GM20431 (cell line): ENCODE data around the gene NUP50.
"Not testable (repeated sequence)": the region's sequence is repeated elsewhere in the genome, so short reads cannot be mapped to it uniquely, and the experiment has no call there.

Source experiments
- in situ Hi-C: fragments of 300-500 bp; cut with MseI, MboI; formaldehyde crosslinking; loops from one replicate; pipeline ENCODE4 v1.15.0; 2020; ENCODE audit warnings: low sequenced_read_pairs; ENCODE audit not compliant: unreplicated experiment

Gene NUP50

GRCh38 chr22:45191746-45192145, 28.0 kb downstream of the NUP50 start:
- in situ Hi-C loops, result not testable (repeated sequence)

GRCh38 chr22:45192701-45193187, 29.0 kb downstream of the NUP50 start:
- in situ Hi-C loops, result no loop called here

GRCh38 chr22:45194686-45195085, 31.0 kb downstream of the NUP50 start:
- in situ Hi-C loops, result no loop called here

GRCh38 chr22:45195616-45196015, 31.9 kb downstream of the NUP50 start:
- in situ Hi-C loops, result no loop called here

GRCh38 chr22:45196308-45196707, 32.6 kb downstream of the NUP50 start:
- in situ Hi-C loops, result no loop called here

GRCh38 chr22:45196926-45197605, 33.3 kb downstream of the NUP50 start:
- in situ Hi-C loops, result no loop called here

GRCh38 chr22:45197606-45198462, 34.1 kb downstream of the NUP50 start:
- in situ Hi-C loops, result no loop called here

- in situ Hi-C loops, result no loop called here
These were observed 34.7 kb downstream of the NUP50 start for GRCh38 chr22:45198463-45198795.

- in situ Hi-C loops, result no loop called here
These were observed 36.0 kb downstream of the NUP50 start for GRCh38 chr22:45199723-45200122.

GRCh38 chr22:45200230-45200629, 36.5 kb downstream of the NUP50 start:
- in situ Hi-C loops, result no loop called here

GRCh38 chr22:45200860-45201511, 37.3 kb downstream of the NUP50 start:
- in situ Hi-C loops, result no loop called here

- in situ Hi-C loops, result no loop called here
These were observed 38.1 kb downstream of the NUP50 start for GRCh38 chr22:45201678-45202332.

GRCh38 chr22:45202333-45203149, 38.8 kb downstream of the NUP50 start:
- in situ Hi-C loops, result no loop called here

- in situ Hi-C loops, result no loop called here
These were observed 39.6 kb downstream of the NUP50 start for GRCh38 chr22:45203150-45203951.

GRCh38 chr22:45204241-45204640, 40.5 kb downstream of the NUP50 start:
- in situ Hi-C loops, result no loop called here

- in situ Hi-C loops, result no loop called here
These were observed 41.1 kb downstream of the NUP50 start for GRCh38 chr22:45204819-45205218.

- in situ Hi-C loops, result no loop called here
These were observed 41.7 kb downstream of the NUP50 start for GRCh38 chr22:45205276-45205925.

- in situ Hi-C loops, result no loop called here
These were observed 42.5 kb downstream of the NUP50 start for GRCh38 chr22:45206233-45206632.
